DMS153 treated with DMSO at 0.1 percent for 48 hours (cell line): ENCODE results near the gene KRTAP4-7.
"Not testable (repeated sequence)": the region's sequence is repeated elsewhere in the genome, so short reads cannot be mapped to it uniquely, and the experiment has no call there.

Experiments
- DNase-seq: peaks from one replicate; lab custom pipeline; 2025; ENCODE audit not compliant: unreplicated experiment; lab: John Stamatoyannopoulos, UW

The KRTAP4-7 gene

GRCh38 chr17:41108728-41109386, 24.9 kb downstream of the KRTAP4-7 start:
- not testable (repeated sequence) for DNase-seq

DNA sequence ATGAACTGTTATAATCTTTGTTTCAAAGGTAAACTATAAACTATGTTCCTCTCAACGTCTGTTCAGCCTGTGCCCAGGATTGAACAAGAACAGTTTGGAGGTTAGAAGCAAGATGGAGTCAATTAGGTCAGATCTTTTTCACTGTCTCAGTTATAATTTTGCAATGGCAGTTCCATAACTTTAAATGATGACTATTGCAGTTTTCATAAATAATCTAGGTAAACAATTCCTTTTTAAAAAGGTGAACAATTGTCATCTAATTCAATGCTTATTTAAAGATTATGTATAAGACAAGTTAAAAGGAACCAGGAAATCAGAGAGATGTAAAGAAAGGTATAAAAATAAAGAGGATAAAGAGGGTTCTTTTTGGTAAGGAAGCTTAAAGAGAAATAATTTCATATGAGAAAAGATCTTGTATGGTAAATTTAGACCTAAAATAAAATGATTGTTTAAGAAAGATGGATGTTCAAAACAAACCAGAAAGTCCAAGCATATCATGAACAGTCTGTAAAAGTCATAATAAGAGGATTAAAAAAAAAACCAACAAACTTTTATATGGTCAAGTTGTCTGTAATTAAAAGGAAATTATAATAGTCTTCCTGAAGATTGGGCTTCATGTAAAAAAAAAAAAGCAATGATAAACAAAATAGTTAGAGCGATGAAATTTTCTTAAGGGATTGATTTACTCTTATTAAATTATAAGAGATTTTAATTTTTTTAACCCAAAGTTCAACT, 27.4 kb downstream of the KRTAP4-7 start:
- no peak for DNase-seq

DNA sequence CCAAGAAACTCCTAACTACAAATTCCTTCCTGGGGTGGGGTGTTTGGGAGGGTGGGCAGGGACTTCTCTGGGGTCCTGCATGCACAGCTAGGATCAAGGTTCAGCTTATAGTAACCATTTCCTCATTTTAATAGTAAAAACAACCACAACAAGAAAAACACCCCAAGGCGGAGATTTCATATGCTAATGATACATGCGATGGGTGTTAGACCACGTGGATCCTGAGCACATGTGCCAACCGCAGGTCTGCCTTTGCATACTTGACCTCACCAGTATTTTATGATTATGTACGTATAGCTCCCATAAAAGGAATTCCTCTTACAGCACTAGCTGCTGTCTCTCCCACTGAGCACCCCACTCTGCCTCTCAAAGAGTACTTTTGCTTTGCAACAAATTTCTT, 32.3 kb downstream of the KRTAP4-7 start:
- DNase-seq: no peak

DNA sequence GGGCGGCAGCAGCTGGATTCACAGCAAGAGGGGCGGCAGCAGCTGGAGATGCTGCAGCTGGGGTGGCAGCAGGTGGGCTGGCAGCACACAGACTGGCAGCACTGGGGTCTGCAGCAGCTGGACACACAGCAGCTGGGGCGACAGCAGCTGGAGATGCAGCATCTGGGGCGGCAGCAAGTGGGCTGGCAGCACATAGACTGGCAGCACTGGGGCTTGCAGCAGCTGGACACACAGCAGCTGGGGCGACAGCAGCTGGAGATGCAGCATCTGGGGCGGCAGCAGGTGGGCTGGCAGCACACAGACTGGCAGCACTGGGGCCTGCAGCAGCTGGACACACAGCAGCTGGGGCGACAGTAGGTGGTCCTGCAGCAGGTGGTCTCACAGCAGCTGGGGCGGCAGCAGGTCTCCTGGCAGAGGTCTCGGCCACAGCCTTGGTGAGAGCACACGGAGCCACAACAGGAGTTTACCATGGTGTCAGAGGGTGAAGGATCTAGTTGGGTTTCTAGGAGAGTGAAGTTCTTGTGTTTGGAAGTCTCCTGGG, 34.0 kb downstream of the KRTAP4-7 start, which contains the start of gene KRTAP4-11:
Gene KRTAP4-11, minus strand, starts transcription at position 528 of the 541 bp plus-strand sequence. Its CDS starts 58 bp downstream, at position 470.
- DNase-seq: not testable (repeated sequence)

- DNase-seq: no peak
Measured at GRCh38 chr17:41118721-41119120, 34.8 kb downstream of the KRTAP4-7 start.

- not testable (repeated sequence) for DNase-seq
Measured at GRCh38 chr17:41119696-41120690, 36.0 kb downstream of the KRTAP4-7 start.

- DNase-seq: no peak
Measured at GRCh38 chr17:41121742-41122141, 37.8 kb downstream of the KRTAP4-7 start.

DNA sequence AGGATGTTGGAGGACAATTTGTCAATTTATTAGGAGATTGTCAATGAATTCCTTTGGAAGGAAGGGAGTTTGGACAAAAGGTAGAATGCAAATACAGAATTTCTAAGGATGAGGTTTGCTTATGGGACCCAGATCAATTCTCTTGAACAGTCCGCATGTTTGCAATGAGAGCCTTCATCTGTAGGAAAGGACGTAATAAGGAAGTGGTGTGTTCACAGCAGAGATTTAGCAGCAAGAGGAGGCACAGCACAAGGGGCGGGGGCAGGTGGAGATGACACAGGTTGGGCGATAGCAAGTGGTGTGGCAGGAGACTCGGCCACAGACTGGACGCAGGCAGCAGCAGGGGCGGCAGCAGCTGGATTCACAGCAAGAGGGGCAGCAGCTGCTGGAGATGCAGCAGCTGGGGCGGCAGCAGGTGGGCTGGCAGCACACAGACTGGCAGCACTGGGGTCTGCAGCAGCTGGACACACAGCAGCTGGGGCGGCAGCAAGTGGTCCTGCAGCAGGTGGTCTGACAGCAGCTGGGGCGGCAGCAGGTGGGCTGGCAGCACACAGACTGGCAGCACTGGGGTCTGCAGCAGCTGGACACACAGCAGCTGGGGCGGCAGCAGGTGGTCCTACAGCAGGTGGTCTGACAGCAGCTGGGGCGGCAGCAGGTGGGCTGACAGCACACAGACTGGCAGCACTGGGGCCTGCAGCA, 39.5 kb downstream of the KRTAP4-7 start:
- DNase-seq: not testable (repeated sequence)

- not testable (repeated sequence) for DNase-seq
Measured at GRCh38 chr17:41123991-41124371, 40.0 kb downstream of the KRTAP4-7 start, which contains the start of gene KRTAP4-12. Gene KRTAP4-12, minus strand, starts transcription at chr17:41124182. Its CDS starts 60 bp downstream, at chr17:41124122.

- no peak for DNase-seq
Measured at GRCh38 chr17:41125064-41125463, 41.1 kb downstream of the KRTAP4-7 start.

DNA sequence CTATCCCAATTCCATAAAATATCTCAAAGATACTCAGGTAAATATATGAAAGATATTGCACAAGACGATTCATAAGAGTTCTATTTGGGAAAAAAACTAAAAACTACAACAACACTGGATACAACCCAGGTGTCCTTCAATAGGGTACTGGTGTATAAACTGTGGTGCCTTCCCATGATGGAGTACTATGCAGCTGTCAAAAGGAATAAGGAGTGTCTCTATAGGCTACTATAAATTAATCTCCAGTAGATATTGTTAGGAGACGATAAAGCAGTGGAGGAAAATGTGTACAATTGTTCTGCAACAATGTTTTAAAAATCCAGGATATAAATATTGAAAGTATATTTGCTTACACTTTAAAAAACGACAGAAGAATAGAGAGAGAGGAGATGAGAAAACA, 42.5 kb downstream of the KRTAP4-7 start:
- DNase-seq: no peak

GRCh38 chr17:41127371-41127770, 43.4 kb downstream of the KRTAP4-7 start:
- DNase-seq: no peak

DNA sequence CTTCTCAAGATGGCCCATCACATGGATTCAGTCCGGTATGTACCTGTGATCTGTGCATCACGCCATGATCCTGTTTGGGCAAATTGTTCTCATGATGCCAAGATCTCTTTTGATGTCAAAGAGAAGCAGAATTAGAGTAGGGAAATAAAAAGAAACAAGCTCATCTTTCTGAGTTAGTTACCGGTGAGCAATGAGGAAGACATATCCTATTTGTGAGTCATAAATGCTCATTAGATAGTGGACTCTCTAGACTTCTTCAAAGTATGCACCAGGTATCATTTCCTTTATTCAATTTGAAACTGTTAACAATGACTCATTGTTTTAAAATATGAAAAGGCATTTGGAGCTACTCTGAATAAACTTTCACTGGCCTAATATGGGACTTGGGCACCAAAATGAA, 48.0 kb downstream of the KRTAP4-7 start:
- no peak for DNase-seq

GRCh38 chr17:41133880-41134735, 50.2 kb downstream of the KRTAP4-7 start:
- DNase-seq: no peak
